GM21367 (cell line): ENCODE data around the gene RBM6.
"Not testable (repeated sequence)": the region's sequence is repeated elsewhere in the genome, so short reads cannot be mapped to it uniquely, and the experiment has no call there.

Experiments
- ATAC-seq: cut with Tn5 transposase; IDR thresholded peaks from one replicate; pipeline ENCODE4 v1.9.1; 2021; ENCODE audit not compliant: unreplicated experiment

Gene RBM6

DNA sequence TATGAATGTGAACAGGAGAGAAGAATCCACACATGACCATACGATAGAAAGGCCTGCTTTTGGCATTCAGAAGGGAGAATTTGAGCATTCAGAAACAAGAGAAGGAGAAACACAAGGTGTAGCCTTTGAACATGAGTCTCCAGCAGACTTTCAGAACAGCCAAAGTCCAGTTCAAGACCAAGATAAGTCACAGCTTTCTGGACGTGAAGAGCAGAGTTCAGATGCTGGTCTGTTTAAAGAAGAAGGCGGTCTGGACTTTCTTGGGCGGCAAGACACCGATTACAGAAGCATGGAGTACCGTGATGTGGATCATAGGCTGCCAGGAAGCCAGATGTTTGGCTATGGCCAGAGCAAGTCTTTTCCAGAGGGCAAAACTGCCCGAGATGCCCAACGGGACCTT lies 28.4 kb downstream of the RBM6 start:
- no peak for ATAC-seq

DNA sequence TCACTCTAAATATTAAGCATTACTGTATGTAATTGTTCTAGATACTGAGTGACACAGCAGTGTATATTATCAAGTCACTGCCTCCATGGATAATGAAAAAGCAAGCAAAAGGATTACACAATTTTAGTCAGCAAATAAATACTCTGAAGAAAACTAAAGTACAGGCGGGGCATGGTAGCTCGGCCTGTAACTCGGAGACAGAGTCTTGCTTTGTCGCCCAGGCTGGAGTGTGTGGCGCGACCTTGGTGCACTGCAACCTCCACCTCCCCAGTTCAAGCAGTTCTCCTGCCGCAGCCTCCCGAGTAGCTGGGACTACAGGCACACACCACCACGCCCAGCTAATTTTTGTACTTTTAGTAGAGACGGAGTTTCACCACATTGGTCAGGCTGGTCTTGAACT lies 32.7 kb downstream of the RBM6 start:
- no peak for ATAC-seq

DNA sequence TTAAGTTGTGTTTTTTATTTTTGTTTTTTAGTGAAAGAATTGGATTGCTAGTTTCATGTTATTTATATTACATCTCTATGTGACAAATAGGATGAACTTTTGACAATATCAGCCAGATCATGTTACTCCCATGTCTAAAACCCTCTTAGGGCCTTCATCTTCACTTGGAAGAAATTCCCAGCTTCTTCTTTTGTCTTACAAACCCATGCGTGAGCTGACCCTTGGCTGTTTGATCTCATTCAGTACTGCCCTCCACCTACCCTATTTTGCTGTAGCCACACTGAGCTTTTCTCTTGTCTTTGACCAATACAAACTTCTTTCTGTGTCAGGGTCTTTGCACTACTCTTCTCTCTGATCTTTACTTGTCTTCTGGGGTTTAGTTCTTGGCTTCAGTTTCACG lies 37.0 kb downstream of the RBM6 start:
- no peak for ATAC-seq

DNA sequence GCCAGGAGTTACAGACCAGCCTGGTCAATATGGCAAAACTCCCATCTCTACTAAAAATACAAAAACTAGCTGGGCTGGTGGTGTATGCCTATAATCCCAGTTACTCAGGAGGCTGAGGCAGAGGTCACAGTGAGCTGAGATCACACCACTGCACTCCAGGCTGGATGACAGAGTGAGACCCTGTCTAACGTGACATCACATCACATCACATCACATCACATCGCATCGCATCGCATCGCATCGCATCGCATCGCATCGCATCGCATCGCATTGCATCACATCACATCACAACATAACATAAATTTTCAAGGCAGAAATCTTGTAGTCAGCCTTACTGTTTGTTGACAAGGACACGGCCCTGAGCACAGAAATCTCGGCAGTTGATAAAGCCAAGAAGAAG lies 44.4 kb downstream of the RBM6 start:
- no peak for ATAC-seq

DNA sequence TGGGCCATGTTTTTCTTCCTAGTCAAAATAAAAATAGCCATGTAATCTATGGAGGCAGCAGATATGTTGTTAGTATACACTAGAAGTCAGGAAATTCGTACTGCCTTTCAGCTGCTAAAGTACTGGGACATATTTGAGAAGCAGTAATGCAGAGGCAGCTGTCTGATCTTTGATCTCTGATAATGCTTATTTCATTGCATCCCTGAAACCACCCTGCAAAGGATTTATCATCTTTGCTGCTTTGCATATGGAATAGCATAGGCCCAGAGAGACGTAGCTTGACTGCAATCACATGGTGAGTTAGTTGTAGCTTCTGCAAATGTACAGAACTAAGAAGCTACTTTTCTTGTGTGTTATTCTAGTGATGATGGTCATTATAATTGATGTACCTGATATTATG lies 52.4 kb downstream of the RBM6 start:
- ATAC-seq = no peak

DNA sequence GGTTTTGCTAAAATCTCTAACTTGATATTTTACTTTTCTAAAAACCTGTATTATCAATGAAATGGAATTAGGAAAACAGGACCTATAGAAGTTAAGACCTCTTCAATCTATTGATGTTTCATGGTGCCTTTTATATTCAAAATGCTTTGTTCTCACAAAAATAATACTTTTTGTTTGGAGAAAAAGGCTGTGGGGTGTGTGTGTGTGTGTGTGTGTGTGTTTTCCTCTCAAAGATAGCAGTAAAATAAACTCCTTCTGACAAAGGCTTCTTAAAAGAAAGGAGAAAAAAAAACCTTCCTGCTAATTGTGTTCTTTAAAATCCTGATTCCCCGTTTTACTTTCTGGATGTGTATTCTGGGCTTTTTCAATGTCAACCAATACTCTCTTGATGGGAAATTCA lies 54.5 kb downstream of the RBM6 start:
- ATAC-seq = no peak

DNA sequence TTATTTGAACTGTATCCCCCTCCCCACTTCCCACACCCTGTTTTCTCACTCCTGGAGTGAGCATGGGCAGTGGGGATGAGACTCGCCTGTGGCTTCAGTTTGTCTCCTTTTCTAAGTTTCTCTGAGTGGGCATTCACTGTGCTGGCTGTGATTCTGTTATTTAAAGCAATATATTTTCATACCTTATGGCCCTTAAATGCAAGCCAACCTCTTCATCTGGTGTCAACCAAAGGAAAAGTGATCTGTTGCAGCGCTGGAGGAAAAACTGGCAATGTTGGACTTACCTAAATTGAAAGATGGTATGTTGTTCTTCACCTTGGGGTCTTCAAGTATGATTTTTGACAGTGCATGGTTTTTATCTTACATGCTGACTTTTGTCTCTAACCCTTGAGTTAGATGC lies 56.1 kb downstream of the RBM6 start:
- ATAC-seq = no peak

DNA sequence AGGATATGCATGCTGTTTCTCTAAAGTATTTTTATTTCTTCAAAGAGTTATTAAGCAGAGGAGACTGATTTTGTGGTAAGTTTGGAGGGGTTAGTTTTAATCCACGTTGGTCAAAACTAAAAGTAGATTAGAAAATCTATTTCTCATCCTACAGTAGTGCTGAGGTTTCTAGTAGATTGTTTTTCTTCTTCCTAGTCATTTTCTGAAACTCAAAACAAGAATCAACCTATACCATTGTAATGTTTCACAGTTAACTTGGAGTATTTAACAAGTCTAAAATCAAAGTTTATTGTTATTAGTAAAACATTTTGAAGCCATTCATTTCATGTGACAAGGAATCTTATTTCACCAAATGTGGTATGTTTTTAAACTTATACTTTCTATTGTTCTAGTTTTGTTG lies 57.9 kb downstream of the RBM6 start:
- no peak for ATAC-seq

DNA sequence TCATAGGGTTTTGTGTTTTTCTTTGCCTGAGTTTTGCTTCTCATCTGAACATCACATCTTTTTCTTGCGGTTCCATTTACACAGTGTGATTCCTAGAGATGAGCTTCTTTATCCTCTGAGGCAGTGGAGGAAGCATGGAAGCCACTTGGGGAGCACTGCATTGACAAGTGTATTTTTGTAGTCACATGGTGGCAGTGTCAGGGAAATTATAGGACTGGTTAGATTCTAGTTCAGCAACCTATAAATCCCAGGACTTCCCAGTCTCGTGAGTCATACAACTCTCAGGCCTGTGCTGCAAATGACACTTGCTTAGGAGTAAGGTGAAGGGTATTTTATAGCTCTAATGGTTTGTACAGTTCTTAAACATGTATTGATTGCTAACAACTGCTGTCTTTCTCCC lies 58.4 kb downstream of the RBM6 start:
- ATAC-seq = no peak

DNA sequence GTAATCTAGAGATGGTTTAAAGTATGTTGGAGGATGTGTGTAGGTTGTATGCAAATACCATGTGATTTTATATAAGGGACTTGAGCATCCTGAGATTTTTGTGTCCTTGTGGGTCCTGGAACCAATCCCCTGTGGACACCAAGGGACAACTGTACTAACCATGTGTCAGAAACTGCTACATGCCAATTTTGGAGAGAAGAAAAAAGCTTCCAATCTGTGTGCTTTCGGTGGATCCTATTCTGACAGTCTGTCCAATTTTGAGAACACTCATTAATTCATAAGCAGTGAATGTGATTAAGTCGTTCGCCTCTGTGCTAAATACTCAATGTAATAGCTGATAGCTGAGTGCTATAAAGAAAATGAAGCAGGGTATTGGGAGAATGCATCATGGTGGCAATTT lies 61.6 kb downstream of the RBM6 start:
- no peak for ATAC-seq

DNA sequence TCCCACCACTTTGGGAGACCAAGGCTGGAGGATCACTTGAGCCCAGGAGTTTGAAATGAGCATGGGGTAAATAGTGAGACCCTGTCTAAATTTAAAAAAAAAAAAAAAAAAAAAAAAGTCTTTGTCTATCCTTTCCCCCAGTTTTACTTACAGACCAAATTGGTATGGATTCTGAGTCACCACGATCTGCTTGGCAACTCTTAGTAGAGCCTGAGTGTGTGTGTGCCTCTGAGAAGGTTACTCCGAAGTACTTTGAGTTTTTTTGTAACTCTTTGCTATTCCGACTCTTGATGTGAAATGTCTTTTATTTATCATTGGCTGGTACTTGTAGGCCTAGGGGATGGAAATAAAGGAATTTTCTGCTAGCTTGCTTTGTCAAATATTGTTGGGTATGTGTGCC lies 63.3 kb downstream of the RBM6 start:
- ATAC-seq = no peak

DNA sequence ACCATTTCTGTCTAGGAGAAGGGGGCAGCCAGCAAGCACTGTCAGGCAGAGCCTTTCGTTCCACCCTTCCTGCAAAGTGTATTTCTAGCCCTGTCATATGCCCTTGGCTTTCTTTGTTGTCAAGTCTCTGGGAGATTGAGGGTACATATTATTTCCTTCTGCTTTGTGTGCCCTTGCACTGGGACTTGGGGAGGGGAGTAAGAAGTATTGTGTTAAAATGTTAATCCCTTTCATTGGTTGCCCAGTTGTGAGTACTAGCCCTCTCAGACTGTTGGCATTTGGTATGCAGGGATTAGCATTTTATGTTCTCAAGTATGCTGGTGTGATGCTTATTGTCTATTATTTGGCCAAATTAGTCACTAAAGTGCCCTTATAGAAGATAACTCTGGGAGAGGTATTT lies 63.9 kb downstream of the RBM6 start:
- no peak for ATAC-seq

DNA sequence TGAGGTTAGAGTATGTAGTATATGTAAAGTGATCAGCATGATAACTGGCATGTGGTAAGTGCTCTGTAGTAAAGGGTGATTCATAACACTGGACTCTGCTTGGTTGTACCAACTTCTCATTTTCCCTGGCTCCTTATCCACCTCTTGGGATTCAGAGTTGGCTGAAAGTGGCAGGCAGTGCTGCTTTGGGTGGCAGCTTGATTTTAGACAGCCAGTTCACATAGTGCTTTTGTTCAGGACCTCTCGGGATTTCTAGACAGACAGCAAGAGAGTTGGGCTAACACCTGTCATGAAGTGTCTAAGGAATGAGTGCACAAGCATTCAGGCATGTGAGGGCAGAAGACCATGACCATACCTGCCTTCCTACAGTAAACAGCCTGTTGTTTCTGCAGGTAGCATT lies 69.0 kb downstream of the RBM6 start:
- no peak for ATAC-seq

DNA sequence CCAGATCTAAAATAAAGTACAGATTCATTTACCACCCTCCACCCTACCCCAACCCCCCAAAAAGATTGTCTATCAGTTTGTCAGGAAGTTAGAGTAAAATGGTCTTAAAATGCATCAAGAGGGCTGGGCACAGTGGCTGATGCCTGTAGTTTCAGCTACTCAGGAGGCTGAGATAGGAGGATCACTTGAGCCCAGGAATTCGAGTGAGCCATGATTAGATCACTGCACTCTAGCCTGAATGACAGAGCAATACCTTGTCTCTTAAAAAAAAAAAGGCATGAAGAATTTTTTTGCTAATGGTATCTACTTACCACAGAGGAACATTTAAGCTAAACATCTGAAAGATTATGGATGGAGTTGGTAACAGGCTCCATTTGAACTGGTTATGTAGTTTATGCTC lies 71.0 kb downstream of the RBM6 start:
- ATAC-seq = no peak

DNA sequence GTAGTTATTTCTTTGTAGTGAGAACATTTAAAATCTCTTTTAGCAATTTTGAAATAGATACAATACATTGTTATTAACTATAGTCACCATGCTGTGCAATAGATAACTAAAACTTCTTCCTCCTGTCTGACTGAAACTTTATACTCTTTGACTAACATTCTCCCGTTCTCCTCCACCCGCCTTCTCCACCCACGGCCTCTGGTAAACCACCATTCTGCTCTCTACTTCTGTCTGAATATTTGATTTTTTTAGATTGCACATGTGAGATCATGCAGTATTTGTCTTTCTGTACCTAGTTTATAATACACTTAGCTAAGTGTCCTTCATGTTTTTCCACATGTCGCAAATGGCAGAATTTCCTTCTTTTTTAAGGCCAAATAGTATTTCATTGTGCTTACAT lies 76.0 kb downstream of the RBM6 start:
- ATAC-seq = no peak

DNA sequence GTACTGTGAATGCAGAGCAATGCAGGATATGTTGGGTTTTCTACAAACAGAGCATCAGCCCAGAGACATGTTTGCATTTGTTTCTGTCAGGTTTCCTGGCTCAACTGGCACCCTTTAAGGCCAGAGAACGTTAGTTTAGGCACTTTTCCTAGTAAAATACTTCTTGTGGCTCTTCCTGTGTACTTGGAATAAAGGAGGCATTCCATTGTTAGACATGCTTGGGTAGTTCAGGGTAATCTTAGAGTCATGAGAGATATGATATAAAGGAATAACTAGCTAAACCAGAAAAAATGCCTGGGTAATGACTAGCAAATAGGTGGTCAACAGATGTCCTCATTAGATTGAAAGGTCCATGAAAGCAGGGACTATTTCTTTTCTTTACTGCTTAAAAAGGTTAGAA lies 88.4 kb downstream of the RBM6 start:
- ATAC-seq = no peak

DNA sequence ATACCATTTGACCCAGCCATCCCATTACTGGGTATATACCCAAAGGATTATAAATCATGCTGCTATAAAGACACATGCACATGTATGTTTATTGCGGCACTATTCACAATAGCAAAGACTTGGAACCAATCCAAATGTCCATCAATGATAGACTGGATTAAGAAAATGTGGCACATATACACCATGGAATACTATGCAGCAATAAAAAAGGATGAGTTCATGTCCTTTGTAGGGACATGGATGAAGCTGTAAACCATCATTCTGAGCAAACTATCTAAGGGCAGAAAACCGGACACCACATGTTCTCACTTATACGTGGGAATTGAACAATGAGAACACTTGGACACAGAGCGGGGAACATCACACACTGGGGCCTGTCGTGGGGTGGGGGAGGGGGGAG lies 91.3 kb downstream of the RBM6 start:
- ATAC-seq = not testable (repeated sequence)

DNA sequence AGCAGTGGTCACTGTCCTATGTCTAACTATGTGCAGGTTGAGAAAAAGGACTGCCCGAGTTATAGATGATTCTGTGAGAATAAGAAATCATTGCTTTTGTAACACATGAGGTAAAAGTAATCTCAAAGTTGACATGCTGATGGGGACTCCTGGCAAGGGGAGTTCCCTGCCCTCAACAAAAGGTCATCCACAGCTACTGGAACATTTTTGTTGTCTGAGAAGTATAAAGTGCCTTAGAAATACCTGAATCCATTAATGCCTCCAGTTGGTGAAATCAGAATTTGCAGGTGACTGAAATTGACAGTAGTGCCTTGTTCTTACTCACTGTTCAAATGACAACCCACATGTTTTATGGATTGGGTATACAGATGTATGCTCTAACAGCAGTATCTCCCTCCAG lies 105.0 kb downstream of the RBM6 start:
- no peak for ATAC-seq

DNA sequence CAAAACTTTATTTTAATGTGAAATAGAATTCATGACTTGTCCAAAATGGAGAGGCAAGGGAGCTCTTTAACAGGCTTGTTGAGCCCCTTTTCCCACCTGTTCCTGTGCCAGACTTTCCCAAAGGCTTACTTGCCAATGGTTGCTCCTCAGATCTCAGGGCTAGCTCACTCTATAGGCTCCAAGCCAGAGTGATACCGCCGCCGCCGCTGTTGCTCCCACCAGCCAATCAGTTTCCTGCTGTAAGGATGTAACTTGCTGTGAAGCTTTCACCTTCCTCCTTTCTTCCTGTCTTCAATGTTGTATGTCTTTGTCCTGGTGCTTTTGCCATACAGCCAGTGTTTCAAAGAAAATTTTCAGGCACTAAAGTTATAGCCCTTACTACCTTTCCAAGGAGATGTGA lies 107.5 kb downstream of the RBM6 start:
- ATAC-seq = no peak

DNA sequence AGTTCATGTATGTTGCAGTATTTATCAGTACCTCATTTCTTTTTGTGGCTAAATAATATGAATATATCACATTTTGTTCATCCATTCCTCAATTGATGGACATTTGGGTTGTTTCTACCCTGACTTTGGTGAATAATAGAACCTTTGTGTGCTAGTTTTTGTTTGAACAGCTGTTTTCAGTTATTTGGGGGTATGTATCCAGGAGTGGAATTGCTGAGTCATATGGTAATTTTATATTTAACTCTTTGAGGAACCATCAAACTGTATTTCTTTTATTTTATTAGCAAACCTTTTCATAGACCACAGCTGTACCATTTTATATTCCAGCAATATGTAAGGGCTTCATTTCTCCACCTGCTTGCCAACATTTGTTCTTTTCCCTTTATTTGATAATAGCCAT lies 110.4 kb downstream of the RBM6 start:
- ATAC-seq = no peak

DNA sequence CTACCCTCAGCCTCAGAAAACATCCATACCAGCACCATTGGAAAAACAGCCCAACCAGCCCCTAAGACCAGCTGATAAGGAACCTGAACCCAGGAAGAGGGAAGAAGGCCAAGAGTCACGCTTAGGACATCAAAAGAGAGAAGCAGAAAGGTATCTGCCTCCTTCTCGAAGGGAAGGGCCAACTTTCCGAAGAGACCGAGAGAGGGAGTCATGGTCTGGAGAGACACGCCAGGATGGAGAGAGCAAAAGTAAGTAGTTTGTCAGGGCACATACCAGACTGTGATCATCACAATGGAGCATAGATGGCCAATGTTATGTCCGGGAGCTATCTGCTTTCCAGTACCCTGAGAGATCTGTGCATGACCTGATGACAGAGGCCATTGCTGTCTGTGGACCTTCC lies 117.8 kb downstream of the RBM6 start:
- no peak for ATAC-seq

DNA sequence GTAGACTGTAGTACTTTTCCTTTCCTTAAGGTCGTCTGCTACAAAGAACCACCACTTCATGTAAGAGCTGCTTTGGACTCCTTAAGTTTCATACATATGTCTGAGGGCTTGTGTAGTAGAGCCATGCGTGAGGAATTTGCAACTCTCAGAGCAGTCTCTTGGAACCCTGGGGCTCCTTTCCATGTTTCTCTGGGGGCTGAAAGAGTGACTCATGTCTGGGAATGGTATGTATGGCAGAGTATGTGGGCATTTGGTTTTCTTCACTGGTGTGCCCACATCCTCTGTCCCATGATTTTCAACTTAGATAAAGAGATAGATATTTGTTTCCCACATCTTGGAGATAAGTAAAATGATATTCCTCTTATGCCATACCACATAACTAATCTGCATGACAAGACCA lies 128.2 kb downstream of the RBM6 start:
- ATAC-seq = no peak

DNA sequence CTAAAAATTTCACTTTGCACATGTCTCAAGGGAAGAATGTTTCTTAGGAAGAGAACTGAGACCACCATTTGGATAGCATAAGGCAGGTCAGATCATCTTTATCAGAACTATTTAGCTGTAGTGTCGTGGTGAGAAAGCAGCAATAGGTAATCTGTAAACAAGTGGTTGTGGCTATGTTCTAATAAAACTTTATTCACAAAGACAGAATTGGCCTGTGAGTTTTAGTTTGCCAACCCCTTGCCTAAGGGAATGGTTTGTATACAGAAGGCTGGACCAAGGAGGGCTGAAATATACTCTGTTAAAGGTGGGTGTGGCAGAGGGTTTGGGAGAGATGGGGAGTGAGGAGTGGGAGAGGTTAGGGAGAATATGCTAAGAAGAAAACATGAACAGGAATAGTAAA lies 138.1 kb downstream of the RBM6 start:
- no peak for ATAC-seq

DNA sequence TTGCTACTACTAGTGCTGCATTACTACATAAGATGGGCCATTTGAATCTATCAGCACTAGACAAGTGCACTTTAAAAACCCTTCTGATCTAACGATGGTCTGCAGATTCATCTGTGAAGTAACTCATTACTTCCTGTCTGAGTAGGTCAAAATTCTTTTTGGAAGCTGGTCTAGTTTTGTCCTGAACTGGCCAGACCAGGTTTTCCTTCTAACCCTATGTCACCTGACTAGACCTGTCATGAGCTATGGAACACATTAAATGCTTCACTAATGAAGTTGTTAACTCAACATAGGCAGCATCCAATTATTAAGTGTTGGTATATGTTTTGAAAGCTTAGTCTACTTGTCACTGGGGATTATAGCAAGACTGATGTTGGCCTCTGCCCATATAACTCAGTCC lies 138.7 kb downstream of the RBM6 start:
- ATAC-seq = no peak
